GM12874 (cell line): ENCODE data around the gene PEX11G.

ENCODE experiments used
- CTCF ChIP-seq: IDR thresholded peaks from 2 replicates; pipeline ENCODE4 v1.5.1; 2011; ENCODE audit warnings: low read depth, mild to moderate bottlenecking, control low read depth, low read length, moderate library complexity; ENCODE audit not compliant: insufficient read depth

Gene PEX11G

GRCh38 chr19:7509625-7510024, 20.8 kb upstream of the PEX11G start:
- TF ChIP-seq CTCF, result no peak

DNA sequence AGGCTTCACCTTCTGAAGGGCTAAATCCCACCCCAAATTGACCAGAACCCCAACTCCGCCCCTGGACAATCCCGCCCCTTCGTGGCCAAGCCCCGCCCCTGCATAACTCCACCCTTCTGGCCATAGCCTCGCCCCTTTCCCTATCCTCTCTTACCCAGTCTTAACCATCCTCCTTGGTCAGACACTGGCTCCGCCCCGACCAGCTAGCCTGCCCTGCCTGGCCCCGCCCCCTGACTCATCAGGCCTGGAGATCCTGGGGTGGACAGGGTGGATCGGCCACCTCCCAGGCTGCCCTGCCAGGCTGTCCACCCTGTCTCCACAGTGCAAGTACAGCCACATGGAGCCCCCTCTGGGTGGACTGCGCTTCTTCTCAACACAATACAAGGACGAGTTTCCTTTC, 19.0 kb upstream of the PEX11G start:
- no peak for TF ChIP-seq CTCF

GRCh38 chr19:7506385-7507328, 17.8 kb upstream of the PEX11G start:
- TF ChIP-seq CTCF, result no peak

GRCh38 chr19:7505682-7506384, 17.0 kb upstream of the PEX11G start:
- TF ChIP-seq CTCF, result no peak

DNA sequence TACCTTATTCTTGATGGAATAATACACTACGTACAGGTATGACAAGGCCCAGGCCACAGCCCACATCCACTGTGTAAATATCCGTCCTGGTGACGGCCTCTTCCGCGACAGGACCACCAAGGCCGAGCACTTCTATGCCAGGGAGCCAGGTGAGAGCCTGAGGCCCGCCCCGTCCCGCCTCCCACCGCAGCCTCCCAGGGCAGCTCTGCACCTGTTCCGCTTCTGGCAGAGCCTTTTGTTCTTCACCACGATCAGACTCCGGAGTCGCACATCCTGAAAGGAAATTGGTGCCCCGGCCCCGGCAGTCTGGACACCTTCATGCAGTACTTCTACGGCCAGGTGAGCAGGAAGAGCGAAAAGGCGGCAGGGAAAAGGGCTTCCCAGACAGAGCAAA, 16.4 kb upstream of the PEX11G start:
- no peak for TF ChIP-seq CTCF

GRCh38 chr19:7504684-7505083, 15.8 kb upstream of the PEX11G start:
- no peak for TF ChIP-seq CTCF

- TF ChIP-seq CTCF, result no peak
These were observed 13.7 kb upstream of the PEX11G start for GRCh38 chr19:7502552-7502951.
